Embryonic facial prominence (tissue), 1 donor: ENCODE results near the gene FBXW8.

Experiments
- DNase-seq: peaks from one replicate; pipeline ENCODE4 v3.0.0-alpha.2; 2016; ENCODE audit errors: extremely low spot score

The FBXW8 gene

DNA sequence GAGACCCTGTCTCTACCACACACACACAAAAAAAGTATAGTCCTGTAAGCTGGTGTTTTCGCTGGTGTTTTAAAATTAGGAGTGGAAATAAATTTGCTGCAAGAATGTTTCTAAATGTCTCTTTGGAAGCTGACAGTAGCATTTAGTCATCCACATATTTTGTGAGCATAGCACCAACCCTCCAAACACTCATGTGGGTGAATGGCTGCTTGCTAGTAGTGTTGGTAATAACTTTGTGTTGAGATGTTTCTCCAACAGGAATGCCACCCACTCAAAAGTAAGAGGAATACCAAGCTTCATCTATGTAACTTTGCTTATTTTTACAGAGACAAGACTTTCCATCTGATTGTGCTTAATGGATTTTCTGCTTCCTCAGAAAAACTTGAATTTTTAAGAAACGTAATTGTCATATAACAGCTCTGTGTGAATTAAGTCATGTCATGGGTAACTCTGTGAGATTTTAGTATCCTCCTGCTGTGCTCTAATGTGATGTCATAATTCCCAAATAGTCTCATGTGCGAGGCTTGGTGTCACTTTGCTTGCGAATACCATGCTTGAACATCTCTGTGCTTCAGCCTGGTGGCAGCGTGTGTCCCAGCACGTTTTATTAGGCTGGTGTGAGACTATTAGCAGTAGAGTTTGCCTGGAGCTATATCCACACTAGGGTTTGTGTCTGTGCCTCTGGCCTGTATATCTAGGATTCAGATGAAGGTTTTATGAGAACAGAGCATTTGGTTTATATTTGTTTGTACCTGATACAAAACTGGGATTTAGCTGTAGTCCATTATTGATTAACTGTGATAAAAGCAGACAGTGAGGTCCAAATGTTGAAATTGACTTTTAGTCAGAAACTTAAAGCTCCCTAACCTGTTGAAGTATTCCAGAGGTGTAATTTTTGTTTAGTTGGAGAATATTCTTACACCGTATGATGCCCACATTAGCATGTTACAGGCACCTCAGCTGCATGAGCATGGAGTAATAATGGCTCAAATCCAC lies 80.5 kb downstream of the FBXW8 start:
- no peak for DNase-seq

DNA sequence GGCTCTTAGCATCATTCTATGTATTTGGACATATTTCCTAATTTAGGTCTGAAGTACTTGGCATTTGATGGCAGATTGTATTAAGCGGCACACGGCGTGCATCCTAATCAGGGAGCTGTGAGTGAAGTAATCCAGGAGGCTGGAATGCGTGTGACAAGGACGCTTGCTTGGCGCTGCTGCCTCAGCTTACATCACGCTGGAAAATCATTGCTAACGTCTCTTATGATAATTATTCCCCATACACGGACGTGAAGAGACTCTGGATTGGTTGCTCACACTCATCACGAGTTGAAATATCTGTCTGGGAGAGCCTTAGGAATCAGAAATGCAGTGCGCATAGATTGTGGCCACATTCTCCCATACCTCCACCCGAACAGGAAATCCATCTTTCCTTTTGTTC lies 85.3 kb downstream of the FBXW8 start:
- no peak for DNase-seq

DNA sequence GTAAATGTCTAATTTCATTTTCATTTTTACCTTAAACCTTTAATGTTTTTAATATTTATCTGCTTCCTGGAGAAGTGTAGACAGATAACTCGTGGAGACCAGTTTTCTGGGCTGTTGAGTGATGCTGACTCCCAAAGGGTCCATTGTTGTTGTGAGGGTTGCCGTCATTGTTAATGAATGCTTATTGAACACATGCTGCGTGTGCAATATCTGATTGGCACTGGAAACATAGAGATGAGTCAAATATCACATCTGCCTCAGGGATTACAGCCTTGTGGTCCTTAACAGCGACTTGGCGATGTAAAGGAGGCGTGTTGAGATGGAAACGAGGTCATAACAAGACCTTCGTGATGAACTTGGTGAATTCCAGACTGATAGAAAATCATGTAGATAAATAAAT lies 85.9 kb downstream of the FBXW8 start:
- no peak for DNase-seq

DNA sequence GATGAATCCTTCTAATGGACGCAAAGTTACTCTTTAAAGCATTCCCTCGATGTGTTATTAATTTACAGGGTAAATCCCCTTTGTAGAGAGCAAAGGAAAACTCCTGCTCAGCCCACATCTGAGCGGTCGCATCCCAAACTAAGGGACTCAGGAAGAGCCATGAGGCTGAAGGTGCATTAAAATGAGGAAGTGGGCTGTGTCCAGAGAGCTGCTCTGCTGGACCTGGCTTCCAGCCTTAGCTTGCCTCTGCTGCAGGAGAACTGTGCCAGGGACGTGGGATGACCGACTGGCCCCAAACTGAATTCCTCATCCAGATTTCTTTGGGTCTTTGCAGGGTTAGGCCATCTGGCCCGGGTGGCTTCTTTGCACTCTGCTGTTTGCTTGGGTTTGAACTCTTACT lies 88.3 kb downstream of the FBXW8 start:
- DNase-seq: no peak

DNA sequence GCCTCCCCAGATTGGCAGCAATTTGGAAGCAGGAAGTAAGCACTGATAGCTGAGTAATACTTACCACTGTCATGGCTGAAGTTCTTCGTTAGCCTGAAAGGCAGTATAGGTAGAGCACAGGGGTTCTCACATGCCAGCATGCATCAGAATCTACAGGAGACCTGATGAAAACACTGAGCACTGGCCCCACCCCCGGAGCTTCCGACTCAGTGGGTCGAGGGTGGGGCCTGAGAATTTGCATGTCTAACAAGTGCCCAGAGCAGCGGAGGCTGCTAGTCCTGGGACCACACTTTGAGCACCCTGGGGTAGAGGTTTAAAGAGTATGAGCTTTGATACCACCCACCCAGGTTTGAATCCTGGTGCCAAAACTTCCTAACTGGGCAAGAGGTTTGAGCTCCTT lies 89.6 kb downstream of the FBXW8 start:
- no peak for DNase-seq

DNA sequence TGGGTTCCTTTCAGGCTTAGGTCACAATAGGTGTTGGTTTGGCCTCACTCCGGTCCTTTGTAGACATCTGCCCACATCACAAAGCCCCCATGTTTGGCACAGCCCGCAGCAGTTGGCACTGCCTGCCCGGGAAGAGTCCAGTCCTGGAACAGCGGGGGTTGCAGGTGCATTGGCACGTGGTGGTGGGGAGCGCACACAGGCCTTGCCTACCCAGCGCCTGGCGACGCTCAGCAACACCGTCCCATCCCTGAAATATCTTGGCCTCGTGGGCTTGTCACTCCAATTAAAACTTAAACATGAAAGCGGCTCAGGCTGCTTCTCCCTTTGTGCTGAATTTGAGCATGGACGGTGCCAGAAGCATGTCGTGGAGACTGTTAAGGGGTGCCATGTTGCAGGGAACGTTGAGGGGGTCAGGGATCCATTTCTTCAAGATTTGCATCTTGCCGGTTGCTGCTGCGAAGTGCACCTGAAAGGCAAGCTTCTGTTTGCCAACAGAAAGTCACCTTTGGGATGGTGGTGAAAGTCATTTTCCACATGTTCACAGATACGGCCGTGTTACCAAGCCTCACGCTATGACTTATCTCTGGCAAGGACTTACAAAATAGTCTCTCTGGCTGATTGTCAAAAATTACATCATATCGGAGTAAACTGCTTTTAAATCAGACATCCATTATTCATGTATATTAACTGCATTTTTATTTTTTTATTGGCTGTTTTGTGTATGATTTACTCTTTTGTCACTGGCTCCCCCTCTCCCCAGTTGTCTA lies 91.5 kb downstream of the FBXW8 start:
- DNase-seq: no peak

DNA sequence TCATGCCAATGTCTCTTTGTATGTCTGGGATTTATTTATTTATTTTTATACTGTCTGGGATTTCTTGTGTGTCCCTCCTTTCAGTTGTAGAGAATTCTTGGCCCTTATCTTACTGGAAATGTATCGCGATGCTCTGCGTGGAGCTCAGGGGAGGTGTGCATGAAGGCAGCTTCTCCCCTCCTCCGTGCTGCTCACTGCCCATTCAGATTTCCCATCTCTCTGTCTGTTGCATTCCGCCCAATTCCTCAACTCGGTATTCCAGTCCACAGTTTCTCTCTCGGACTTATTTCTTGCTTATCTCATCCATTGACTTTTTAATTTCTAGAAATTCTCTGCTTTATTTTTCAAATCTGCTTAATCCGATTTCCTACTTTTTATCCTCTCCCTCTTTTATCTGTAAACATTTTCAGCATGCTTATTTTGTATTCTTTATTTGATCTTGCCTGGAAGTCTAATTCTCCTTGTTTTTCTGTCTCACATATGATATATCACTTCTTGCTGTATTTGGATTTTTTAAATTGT lies 93.2 kb downstream of the FBXW8 start:
- DNase-seq: no peak

DNA sequence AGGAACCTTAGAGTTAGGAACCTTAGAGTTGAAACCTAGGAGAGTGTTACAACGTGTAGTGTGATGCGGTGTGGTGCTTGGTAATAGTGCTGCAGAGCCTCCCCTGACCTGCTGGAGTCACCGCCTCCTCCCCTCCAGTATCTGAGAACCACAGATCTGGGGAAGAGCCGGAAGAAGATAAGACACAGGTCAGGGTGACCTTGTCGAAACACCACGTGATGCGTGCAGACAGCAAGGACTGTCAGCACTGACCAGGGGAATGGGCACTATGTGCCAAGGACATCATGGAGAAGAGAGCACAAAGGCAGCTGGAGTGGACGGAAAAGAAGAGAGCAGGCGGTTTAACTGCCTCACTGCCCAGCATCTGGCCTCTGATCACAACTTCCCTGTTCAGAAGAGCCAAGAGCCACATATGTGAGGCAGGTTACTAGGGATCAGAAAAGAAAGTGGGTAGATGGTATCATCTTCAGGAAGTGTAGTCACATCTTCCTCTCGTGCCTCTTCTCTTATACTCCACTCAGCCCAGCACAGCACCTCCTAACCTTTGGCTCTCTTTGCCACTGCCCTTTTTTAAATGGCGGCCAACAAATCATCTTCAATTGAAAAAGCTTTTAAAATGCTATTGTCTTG lies 94.8 kb downstream of the FBXW8 start:
- no peak for DNase-seq

DNA sequence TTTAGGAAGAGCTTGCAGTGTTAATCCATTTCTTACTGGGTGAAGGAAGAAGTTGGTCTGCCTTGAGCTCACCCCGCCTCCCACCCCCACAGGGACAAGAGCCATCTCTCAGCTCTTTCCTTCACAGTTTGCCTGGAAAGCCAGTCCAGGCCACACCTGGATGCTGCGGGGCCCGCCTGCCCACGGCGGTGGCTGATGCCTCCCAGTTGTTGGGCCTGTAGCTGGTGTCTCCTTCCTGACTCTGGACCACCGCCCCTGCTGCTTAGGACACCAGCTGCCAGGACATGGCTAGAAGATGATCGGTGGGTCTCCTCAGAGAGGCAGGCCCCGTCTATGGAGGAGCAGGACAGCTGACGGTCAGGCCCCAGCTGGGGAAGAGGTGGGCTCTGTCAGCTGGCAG lies 95.6 kb downstream of the FBXW8 start:
- DNase-seq: no peak

DNA sequence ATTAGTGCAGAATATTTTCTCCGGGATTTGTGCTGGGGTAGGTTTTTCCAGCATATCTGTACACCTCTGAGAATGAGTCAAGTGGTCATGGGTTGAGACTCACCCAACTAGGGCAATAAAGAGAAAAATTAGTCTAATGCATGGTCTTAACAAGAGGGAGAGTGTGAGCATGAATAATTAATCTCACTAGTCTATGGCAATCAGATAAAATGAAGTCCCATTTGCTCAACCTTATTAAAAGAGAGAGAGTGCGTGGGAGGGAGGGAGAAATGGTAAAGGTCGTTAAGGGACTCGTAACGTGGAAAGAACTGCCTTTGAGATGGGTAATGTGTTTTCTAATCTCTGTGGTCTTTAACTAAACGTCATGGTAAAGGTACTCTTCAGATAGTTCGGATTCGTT lies 96.8 kb downstream of the FBXW8 start:
- no peak for DNase-seq

DNA sequence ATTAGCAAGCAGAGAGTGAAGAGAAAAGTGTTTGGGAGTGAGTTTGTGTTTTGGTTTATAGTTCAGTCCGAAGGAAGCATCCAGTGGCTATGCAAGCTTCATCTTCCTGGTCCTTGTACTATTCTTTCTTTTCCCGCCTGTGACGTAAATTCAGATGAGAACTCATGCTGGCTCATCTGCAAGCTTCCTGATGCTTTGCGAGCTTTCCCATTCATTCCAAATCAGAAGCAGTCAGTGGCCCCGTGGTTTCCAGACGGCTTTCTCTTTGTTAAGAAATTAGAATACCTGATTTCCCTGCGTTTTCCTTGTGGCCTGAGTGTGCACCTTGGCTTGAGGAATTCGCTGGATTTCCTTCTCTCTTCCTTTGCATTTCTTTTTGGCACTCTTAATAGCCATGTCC lies 99.0 kb downstream of the FBXW8 start:
- no peak for DNase-seq

DNA sequence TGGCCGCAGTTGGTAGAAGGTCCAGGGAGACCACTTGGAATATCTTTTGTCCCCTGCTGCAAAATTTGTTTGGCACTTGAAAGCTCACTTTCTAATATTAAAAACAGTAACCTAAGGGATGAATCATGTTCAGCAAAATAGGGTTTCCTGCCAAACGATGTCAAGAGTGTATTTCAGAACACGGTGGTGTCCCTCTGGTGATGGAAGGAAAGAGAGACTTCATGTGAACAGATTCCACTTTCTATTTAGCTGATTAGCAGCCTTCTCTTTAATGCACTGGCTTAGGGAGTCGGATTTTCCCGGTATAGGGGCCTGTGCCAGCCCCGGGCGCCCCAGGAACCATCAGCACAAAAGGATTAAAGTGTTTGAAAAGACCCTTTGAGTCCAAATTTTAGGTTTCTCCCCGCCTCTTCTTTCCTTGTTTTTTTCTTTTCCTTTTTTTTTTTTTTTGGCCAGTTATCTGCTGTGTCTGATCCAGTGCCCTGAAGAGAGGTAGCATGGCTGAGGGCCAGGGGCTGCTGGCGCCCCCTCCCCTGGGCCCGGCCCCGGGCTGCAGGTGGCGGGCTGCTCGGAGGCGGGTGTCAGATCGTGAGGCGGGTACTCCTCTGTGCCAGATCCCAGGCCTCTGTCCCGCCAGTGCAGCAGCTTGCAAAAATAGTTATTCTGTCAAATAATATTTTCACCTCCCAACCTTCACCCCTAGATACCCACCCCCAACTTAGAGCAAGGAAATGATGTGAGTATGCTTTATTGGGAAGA lies 100.1 kb downstream of the FBXW8 start:
- no peak for DNase-seq

DNA sequence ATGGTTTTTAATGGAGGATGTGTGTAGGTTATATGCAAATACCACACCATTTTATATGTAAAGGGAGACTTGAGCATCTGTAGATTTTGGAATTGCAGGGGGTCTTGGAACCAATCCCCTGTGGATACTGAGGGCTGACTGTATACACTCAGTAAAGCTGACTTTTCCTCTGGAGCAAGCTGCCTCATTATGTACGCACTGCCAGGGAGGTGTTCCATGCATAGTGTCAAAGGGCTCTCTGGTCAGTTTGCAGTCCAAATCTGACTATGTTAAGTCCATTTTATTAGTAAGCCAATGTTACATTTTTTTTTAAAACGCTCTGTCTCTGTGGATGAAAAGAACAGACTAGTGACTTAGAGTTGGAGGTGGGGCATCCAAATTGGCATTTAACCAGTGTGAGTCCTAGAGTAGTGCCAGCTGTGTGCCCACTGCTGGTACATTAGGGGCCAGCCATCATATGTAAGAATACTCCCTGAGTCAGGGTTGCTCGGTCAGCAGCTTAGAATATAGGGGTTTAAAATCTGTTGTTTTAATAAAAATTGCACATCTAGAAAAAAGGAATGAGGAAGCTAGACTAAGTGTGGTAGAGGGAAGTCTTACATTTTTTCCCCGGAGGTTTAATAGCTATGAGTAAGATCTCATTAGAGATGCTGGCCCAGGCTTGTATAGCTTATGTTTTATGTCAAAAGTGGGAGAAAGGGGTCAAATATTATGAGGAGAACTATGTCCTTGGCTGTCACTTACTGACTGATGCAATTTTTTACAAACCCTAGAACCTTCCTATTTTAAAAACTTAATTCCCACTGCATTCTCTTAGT lies 101.4 kb downstream of the FBXW8 start:
- no peak for DNase-seq

DNA sequence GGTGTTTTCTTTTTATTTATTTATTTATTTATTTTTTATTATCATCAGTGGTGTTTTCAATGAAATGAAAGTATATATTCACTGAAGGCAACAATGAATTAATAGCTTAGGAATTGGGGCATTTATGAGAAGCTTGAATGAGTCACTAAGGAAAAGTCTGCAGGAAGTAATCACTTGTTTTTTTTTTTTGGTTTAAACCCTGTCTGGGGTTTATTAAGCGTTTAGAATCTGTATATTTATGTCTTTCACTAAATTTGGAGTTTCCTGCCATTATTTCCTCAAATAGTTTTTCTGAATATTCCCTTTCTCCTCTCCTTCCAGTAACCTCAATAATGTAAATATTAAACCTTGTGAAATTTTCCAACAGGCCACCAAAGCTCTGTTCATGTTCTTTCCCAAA lies 103.0 kb downstream of the FBXW8 start:
- no peak for DNase-seq

DNA sequence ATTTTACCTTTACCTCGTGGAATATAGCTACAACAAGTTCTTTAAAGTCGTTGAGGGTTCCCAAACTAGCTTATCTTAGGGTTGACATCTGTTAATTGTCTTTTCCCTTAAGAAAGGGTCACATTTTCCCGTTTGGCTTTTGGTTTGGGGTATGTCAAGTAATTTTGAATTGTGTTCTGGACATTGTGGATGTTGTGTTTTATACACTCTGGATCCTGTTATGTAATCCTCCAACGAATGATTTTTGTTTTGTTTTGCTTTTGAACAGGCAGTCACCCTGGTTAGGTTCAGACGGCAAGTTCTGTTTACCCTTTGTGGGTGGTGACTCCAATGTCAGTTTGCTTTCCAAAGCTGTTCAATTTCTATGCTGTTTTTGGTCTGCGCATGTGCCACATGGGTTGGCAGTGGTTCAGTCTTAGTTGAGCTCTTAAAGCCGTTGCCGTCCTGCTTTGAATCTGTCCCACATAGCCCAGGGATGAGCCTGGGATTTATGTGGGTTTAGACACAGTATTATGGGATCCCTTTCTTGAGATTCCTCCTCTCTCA lies 103.7 kb downstream of the FBXW8 start:
- DNase-seq: no peak

DNA sequence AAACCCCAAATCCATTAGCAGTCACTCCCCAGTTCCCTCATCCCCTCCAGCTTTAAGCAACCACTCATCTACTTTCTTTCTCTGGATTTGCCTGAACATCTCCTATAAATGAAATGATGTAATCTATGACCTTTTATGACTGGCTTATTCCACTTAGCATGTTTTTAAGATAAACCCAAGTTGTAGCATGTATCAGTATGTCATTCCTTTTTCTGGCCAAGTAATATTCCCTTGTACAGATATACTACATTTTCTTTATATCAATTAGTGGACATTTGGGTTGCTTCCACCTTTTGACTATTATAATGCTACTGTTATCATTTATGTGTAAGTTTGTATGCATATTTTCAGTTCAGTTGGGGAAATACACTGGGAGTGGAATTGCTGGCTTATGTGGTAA lies 105.1 kb downstream of the FBXW8 start:
- no peak for DNase-seq

DNA sequence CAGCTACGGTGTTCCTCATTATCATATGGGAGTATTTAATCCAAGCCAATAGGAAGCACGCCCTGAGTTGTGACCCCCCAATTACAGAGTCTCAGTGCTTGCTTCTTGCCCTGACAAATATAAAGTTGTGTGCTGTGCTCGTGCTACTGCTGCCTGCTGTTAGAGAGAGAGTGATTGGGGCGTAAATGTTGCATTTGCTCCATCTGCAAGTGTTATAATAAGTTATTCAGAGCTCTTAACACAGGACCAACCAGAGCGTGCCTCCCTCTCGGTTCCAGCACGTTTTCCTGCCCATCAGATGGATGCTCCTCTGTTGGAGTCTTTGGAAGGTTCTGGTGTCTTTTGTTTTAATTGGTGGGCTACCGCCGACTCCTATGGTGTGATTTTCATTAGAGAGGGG lies 107.1 kb downstream of the FBXW8 start:
- DNase-seq: no peak

DNA sequence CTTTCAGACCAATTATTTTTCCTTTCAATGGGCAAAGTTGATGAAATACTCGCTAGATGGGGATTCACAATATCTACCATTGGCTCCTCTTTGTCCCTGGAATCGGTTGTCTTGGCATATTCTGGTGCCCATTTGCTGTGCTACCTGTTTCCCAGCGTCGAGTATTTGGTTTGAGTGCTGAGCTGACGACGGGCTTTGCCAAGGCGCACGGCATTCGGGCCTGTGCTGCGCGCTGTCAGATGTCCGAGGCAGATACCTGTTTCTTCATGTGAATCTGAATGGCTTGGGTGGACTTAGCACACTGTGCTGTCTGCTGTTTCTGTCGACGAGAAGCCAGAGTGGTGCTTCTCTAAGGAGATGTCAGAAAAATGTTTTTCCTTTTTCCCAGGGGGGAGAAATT lies 107.5 kb downstream of the FBXW8 start:
- DNase-seq: no peak

DNA sequence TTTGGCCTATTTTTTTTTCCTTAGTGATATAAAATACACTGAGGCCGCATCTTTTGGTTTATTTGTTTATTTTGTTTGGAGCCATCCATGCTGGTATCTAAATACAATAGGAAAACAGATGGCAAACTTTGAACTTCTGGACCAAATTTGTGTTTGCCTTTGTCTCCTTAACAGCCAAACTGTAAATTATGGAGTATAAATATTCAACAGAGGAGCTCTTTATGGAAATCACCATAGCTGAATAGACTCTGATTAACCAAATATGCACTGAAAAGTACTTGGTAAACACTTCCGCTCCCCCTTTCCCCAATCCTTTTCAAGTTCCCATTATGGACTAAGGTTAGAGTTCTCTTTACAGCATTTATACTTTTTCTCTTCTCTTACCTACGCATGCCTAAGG lies 107.9 kb downstream of the FBXW8 start:
- no peak for DNase-seq

DNA sequence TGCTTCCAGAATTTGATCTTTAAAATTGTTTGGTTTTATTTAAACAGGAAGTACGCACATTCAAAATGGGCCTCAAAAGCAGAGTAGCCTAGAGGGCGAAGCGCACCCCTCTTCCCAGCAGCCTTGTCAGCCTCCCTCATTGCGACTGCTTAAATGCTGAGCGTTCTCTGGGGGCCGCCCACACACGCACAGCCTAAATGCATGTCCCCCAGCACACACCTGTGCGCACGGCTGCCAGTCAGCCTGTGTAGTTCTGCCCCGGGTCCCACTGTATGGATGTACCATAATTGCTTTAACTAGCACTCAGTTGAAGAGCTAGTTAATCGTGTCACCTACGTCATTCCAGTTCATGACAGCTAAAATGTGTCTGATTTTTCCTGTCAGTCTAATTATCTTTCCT lies 109.1 kb downstream of the FBXW8 start:
- no peak for DNase-seq
